NCI-H2029 treated with DMSO at 0.1 percent for 48 hours (cell line): ENCODE data around the gene PTF1A.
"Not testable (repeated sequence)": the region's sequence is repeated elsewhere in the genome, so short reads cannot be mapped to it uniquely, and the experiment has no call there.

Experiments
- DNase-seq: peaks from one replicate; lab custom pipeline; 2025; lab: John Stamatoyannopoulos, UW

PTF1A gene

GRCh38 chr10:23203369-23204325, 11.5 kb downstream of the PTF1A start:
- no peak for DNase-seq

GRCh38 chr10:23204773-23205172, 12.7 kb downstream of the PTF1A start:
- DNase-seq = no peak

- no peak for DNase-seq
Observed at GRCh38 chr10:23205972-23206642, 14.0 kb downstream of the PTF1A start.

- no peak for DNase-seq
Observed at GRCh38 chr10:23217471-23217870, 25.4 kb downstream of the PTF1A start.

- no peak for DNase-seq
Observed at GRCh38 chr10:23230582-23230981, 38.5 kb downstream of the PTF1A start.

GRCh38 chr10:23238015-23238414, 45.9 kb downstream of the PTF1A start:
- no peak for DNase-seq

GRCh38 chr10:23241779-23242178, 49.7 kb downstream of the PTF1A start:
- not testable (repeated sequence) for DNase-seq
